Body of pancreas (tissue), 4 donors: Measurements from ENCODE around the gene ENAM. TPM values are rescaled to one million over a fixed set of nuclear protein-coding genes. Genes with fewer than 3 reads are reported as not detected.

Experiments used
- ATAC-seq: fragments of 150-250 bp; one replicate; pipeline ENCODE4 v1.9.1; 2016
- DNase-seq, 4 donors: peaks; one replicate each; pipeline ENCODE4 v3.0.0-alpha.2; 2019
- H3K27ac ChIP-seq, 4 donors: fragments of 200-600 bp; sonication (generic); 1 replicate in 3 of 4; 2 replicates in 1 of 4; pipeline versions ENCODE4 v1.5.1 to v1.6.1; 2016 to 2019; ENCODE audit warnings: mild to moderate bottlenecking in 1 of 4, mixed read lengths in 1 of 4, moderate library complexity in 1 of 4
- H3K27me3 ChIP-seq, 2 donors: fragments of 200-600 bp; sonication (generic); one replicate each; pipeline ENCODE4 v1.6.0; 2016; ENCODE audit warnings: mild to moderate bottlenecking in 1 of 2
- H3K36me3 ChIP-seq, 2 donors: fragments of 200-600 bp; sonication (generic); replicated peaks in 1 of 2; 2 replicates each; pipeline ENCODE4 v1.5.1; 2016; ENCODE audit warnings: low read depth in 2 of 2; ENCODE audit not compliant: insufficient read depth in 1 of 2
- H3K4me1 ChIP-seq: fragments of 200-600 bp; sonication (generic); one replicate; pipeline ENCODE4 v1.6.0; 2016
- H3K4me3 ChIP-seq, 2 donors: fragments of 200-600 bp; sonication (generic); 1 replicate in 1 of 2; 2 replicates in 1 of 2; pipeline ENCODE4 v1.5.1; 2016 to 2019
- H3K9me3 ChIP-seq, 3 donors: fragments of 200-600 bp; sonication (generic); 1 replicate in 2 of 3; 2 replicates in 1 of 3; pipeline ENCODE4 v1.5.1; 2016
- CTCF ChIP-seq, 7 experiments: fragments of 450-650 bp in 4 of 7; fragments of 200-600 bp in 3 of 7; sonication (generic) in 3 of 7; IDR thresholded peaks; one replicate each; pipeline ENCODE4 v1.5.1; 2016 to 2019; ENCODE audit warnings: antibody characterized with exemption in 7 of 7
- POLR2A ChIP-seq, 3 donors: fragments of 450-650 bp; IDR thresholded peaks; one replicate each; pipeline ENCODE4 v1.6.1; 2016; ENCODE audit warnings: antibody characterized with exemption in 3 of 3, mild to moderate bottlenecking in 2 of 3
- WGBS, 2 donors: methylation state at CpG; one replicate each; pipeline ENCODE4 v1.1.5; 2017; 5-methylcytosine and 5-hydroxymethylcytosine counted together
- intact Hi-C: fragments of 100-400 bp; cut with DNase I; formaldehyde crosslinking; loops from one replicate; pipeline ENCODE4 v1.15.1; 2023
- total RNA-seq, 2 donors: library from RNA; depleted of rRNA; stranded (reverse); fragments of >200 nt; gene quantifications; one replicate each; pipeline ENCODE4 v1.1.0, GENCODE V29; 2016

ENAM gene
- total RNA-seq, 2 donors from 2014 or later, result 0.99 to 2.3 TPM

GRCh38 chr4:70613306-70614183 is 15.0 kb upstream of the ENAM start:
- WGBS, 2 donors, result 20 to 23% methylated on average over 9 of the region's 9 CpGs
- Histone ChIP-seq H3K4me1 (peaks cover 8% of the 10 kb centered on the region), H3K27ac (no peak overlapping the region), H3K36me3 (no peaks in the 10 kb centered on the region), H3K27me3 (no peaks in the 10 kb centered on the region), H3K9me3 (no peaks in the 10 kb centered on the region), H3K4me3 (no peak overlapping the region)
- DNase-seq (peak in 1 of 4 donors; percentile 11), ATAC-seq (no peak)
- intact Hi-C loops, result no loop called here
- no peak for TF ChIP-seq CTCF (IDR thresholded peaks at IDR 0.05)
- no peak for TF ChIP-seq POLR2A (IDR thresholded peaks at IDR 0.05)

GRCh38 chr4:70614184-70614555 is 14.4 kb upstream of the ENAM start:
- Histone ChIP-seq H3K27me3 (no peaks in the 10 kb centered on the region), H3K36me3 (no peaks in the 10 kb centered on the region), H3K27ac (no peak overlapping the region), H3K9me3 (no peaks in the 10 kb centered on the region), H3K4me1 (peaks cover 8% of the 10 kb centered on the region), H3K4me3 (no peak overlapping the region)
- intact Hi-C loops, result no loop called here
- TF ChIP-seq POLR2A (IDR thresholded peaks at IDR 0.05) (no peak), CTCF (IDR thresholded peaks at IDR 0.05) (no peak)
- ATAC-seq, result no peak
- DNase-seq, result no peak
- 64 to 72% methylated on average over 3 of the region's 3 CpGs for WGBS, 2 donors

- H3K36me3 ChIP-seq, result no peaks in the 10 kb centered on the region
- ATAC-seq, result no peak
- no peaks in the 10 kb centered on the region for H3K27me3 ChIP-seq
- no peak overlapping the region for H3K4me3 ChIP-seq
- H3K9me3 ChIP-seq, result no peaks in the 10 kb centered on the region
- no peak overlapping the region for H3K27ac ChIP-seq
- DNase-seq, result no peak
- intact Hi-C loops, result no loop called here
- H3K4me1 ChIP-seq, result no peaks in the 10 kb centered on the region
- no peak for TF ChIP-seq CTCF (IDR thresholded peaks at IDR 0.05)
- TF ChIP-seq POLR2A (IDR thresholded peaks at IDR 0.05), result no peak
- WGBS, 2 donors, result 84 to 86% methylated on average over 4 of the region's 4 CpGs
Measured at GRCh38 chr4:70619288-70619687, 9.3 kb upstream of the ENAM start.

DNA sequence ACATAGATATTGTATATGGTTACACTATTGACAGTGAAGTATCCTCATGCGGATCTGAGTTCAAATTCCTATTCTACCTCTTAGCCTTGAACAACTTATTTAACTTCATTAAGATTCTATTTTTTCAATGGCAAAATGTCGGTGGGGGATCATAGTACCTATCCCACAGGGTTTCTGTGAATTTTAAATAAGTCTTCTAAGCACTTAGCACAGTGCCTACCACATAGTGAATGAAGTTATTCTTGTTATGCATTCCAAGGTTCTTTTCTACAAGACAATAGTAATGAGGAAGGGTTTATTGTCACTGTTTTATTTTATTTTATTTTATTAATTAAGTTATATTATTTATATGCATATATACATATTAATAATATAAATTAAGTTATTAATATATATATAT is 8.8 kb upstream of the ENAM start:
- WGBS, 2 donors, result 80 to 92% methylated on average over 2 of the region's 2 CpGs
- Histone ChIP-seq H3K27me3 (no peaks in the 10 kb centered on the region), H3K27ac (no peak overlapping the region), H3K9me3 (no peaks in the 10 kb centered on the region), H3K4me1 (no peaks in the 10 kb centered on the region), H3K4me3 (no peak overlapping the region), H3K36me3 (no peaks in the 10 kb centered on the region)
- intact Hi-C loops, result no loop called here
- TF ChIP-seq POLR2A (IDR thresholded peaks at IDR 0.05) (no peak), CTCF (IDR thresholded peaks at IDR 0.05) (no peak)
- ATAC-seq (no peak), DNase-seq (no peak)

- no peaks in the 10 kb centered on the region for H3K27me3 ChIP-seq
- DNase-seq (no peak), ATAC-seq (peak; percentile 30)
- H3K4me1 ChIP-seq, result no peaks in the 10 kb centered on the region
- 96% methylated on average over 3 of the region's 3 CpGs for WGBS, 2 donors
- intact Hi-C loops, result no loop called here
- no peak overlapping the region for H3K4me3 ChIP-seq
- no peak overlapping the region for H3K27ac ChIP-seq
- H3K9me3 ChIP-seq, result no peaks in the 10 kb centered on the region
- no peak for TF ChIP-seq CTCF (IDR thresholded peaks at IDR 0.05)
- TF ChIP-seq POLR2A (IDR thresholded peaks at IDR 0.05), result no peak
- no peaks in the 10 kb centered on the region for H3K36me3 ChIP-seq
Measured at GRCh38 chr4:70623323-70623722, 5.2 kb upstream of the ENAM start.
